ENCODE measurements around the gene EBF4.
"Not testable (repeated sequence)": the region's sequence is repeated elsewhere in the genome, so short reads cannot be mapped to it uniquely, and the experiment has no call there.

The EBF4 gene

DNA sequence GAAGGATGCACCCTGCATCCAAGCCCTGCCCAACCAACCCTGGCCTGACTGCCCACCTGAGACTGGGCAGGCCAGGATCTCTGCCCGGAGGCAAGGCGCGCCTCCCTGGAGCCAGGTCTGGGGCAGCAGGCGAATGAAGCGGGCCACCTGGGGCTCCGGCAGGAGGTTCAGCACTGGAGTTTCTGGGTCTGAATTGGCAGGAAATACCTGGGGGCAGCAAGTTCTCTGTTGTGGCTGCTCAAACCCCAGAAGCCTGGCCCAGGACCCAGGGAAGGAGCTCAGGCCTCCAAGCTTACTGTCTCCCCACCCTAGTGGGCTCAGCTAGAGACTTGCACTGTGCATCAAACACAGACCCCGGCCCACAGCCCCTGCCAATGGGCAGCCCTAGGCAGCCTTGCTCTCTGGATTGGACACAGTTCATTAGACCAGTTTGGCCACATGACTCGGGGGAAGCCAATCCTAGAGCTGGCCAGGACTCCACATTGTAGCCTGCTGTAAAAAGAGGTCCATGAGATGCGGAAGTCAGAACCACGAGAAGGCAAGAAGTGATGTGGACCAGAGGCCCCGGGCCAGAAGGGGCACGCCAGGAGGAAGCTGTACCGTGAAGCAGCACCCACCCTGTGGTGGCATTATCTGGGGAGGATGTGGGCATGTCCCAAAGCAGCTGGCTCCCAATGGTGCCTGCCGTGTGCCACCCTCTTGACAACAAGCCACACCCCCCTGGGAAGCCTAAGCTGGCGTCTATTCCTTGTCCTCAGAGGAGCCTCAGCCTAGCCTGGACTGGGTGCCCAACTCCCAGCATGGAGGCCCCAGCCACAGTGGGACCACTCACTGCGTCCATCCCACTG lies 104.8 kb downstream of the EBF4 start:
- no peak for DNase-seq

DNA sequence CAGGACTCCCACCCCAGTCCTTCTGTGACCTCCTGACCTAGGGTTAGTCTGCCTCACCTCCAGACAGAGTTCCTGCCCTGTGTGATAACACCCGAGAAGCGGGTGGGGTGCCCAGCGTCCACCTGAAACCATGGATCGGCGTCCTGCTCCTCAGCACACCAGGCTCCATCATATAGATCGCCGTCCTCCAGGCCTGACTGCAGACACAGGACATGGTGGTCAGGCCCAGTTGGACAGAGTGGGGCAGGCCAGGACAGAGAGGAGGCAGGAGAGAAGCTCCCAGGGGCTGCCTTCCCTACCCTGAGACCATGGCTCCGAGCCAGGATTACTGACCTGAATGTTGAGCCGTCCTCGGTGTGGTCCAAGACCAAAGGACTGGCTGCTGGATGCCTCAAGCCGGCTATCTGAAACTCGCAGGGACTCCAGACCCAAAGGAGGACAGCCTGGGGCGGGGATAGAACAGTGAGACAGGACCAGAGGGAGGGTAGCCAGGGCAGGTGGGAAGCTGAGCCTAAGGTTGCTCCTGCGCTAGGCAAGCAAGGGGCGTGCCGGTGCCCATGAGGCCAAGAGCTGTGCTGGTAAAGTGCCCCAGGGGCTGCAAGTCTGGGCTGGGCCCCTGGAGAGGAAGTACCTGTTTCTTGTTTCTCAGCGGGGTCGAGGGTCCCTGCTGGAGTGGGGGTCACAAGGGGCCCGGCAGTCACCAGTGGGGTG lies 105.7 kb downstream of the EBF4 start:
- DNase-seq: no peak

DNA sequence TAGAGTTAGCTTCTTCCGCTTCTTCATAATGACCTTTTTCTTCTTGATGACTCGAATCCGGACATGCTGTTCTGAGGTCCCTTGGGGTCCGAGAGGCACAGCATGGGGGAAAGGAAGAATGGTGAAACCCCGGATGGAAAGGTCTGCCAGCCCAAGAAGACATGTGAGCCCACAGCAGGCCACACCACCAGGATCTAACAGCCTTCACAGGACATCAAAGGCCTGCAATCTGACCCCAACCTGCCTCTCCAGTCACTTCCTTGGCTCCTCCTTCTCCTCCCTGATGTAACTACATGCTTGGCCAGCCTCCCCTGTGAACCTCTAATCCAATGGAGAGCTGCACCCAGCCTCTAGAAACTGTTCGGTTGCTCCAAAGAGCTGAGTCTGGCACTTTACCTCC lies 106.2 kb downstream of the EBF4 start:
- no peak for DNase-seq

DNA sequence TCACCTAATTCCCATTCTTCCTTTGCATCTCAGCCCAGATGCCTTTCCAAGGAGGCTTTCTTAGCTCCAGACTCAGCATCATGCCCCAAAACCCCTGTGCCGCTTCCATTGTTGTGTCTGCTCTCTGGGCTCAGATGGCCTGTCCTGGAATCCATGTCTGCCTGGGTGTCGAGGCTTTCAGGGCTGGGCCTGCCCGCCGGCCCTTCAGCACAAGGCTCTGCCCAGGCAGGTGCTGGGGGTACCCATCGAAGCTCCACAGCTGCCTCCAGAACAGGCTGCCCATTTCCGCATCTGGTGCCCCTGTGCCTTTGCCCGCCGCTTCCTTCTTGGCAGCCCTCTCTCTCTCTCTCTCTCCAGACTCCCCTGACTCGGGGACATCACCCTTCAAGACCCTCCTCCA lies 106.7 kb downstream of the EBF4 start:
- DNase-seq: no peak

DNA sequence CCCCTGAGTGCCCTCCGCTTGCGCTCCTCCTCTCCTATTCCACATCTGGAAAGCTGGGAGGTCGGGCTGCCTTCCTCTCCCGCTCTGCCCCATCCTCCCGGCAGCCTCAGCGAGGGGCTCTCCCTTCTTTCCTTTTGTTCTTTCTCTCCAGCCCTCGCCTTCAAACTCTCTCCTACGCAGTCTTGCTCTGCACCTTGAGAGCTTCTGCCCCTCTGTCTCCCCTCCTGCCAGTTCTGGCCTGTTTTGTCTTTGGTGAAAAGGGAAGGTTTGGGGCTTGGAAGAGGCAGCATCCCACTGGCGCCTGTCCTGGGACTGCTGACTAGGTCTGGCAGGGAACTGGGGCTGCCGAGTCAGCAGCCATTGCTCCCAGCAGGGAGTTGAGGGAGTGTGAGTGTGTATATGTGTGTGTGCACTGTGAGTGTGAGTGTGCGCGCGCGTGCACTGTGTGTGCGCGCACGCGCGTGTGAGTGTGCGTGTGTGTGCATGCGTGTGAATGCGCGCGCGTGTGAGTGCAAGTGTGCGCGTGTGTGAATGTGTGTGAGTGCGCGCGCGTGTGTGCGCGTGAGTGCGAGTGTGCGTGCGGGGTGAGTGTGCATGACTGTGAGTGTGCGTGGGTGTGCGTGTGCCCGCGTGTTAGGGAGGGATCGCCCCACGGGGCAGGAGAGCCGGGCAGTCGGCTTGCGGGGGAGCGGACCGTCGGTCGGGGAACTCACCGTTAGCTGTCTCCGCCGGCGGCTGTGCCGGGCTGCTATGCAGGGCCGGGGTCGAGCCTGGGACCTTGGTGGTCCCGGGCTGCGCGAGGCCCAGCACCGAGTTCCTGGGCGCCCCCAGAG lies 107.3 kb downstream of the EBF4 start:
- no peak for DNase-seq

DNA sequence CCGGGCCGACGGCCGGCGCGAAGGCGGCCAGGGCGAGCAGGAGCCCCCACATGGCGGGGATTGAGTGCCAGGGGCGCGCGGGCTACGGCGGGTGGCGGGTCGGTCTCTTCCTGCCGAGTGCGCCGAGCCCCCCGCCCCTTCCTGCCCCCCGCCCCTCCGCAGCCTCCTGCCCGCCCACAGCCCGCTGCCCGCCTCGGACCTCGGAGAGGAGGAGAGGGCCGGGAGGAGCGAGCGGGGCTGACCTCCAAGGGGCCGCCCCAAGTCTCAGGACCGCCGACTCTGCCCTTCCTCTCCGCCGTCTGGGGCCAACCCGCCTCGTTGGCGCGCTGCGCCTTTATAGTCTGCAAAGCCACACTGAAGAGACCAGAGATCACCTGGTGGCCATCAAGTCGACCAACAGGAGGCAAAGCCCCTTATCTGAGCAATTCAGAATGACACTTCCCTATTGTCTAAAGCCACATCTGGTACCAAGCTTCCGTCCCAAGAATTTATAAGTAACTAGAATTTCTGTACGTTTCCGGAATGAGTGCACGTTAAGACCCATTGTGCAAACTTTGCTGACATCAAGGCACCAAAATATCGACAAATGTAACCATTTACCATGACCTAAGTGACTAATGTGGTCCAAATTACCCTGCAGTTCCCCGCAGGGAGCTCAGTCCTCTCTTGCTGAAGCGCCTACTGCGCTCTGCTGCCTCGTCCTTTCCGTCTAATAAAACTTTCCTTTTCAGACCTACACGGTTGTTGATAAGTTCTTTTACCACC lies 108.1 kb downstream of the EBF4 start, which contains the start of gene CPXM1:
Gene CPXM1 (minus strand): TSS at position 107 of the 765 bp plus-strand sequence. CDS start 55 bp downstream, at position 52.
- DNase-seq: no peak

DNA sequence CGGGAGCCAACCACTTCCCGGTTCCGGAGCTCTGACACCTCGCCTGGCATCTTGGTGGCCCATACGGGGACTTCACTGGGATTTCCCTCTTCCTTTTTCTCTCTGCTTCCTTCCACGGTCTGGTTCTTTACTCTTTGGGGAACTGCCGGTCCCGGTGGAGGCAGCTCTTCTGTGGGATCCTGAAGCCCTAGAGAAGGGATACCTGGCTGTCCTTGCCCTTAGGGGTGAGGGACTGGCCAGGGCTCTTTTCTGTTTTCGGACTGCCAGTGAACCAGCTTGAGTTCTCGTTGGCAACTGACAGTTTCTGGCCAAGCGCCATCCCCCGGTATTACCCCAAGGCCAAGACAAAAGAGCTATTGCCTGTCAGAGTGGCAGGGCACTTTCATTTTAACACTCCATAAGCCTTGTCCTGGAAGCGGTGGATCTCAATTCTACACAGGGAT lies 108.7 kb downstream of the EBF4 start:
- DNase-seq: no peak

DNA sequence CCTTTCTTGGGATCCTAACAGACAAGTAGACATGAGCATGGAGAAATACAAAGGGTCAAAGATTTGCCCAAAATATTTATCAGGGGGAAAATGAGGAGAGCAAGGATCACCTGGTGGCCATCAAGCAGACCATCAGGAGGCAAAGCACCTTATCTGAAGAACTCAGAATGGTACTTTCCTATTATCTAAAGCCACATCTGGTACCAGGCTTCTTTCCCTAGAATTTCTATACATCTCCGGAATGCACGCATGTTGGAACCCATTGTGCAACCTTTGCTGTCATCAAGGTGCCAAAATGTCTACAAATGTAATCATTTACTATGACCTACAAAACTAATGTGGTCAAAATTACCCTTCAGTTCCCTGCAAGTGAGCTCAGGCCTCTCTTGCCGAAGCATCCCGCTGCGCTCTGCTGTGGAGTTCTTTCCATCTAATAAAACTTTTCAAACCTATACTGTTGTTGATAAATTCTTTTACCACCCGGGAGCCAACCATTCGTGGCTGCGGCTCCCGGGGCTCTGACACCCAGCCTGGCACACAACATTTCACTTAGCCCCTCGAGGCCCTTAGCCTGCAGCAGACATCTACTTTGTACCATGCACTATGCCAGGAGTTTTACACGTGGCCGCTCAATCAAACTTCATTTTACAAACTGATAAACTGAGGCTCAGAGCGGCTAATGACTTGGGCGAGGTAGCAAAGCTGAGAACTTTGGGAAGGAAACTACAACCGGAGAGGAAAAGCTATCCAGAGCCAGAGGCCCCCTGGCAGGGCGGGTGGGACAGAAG lies 111.7 kb downstream of the EBF4 start:
- DNase-seq: no peak

DNA sequence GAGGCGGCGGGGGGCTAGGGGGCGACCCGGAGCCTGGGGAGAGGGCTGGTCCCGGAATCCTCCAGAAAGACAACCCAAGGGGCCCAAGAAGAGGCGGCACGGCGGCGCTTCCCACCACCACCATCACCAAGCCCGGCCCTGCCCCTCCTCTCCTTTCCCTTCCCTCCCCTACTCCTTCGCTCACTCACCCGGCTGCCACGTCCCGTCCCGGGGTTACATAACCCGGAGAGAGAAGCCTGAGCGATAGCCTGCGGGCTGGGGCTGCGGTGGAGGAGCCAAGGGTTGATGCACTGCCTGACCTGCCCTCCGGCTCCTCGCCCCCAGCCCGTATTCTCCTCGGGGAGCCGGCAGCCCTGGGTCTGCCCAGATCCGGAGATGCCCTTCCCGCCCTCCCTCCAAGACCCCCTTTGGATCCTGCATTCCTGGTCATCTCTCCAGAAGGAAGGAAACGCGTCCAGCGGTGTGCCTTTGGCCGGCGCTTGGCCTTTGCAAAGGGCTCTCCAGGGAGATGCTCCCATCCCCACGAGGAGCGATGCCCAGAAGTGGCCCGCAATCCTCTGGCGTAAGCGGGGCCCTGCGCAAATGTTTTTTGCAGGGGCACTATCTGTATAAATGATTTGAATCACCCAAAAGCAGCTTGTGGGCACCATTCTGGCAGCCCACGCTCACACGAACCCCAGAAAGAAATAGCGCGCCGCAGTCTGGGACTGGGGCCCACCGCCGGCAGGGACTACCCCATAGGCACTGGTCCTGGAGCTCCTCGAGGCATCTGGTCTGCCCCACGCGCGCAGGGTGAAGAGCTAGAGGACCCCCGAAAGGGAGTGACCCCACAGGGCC lies 112.5 kb downstream of the EBF4 start:
- no peak for DNase-seq

DNA sequence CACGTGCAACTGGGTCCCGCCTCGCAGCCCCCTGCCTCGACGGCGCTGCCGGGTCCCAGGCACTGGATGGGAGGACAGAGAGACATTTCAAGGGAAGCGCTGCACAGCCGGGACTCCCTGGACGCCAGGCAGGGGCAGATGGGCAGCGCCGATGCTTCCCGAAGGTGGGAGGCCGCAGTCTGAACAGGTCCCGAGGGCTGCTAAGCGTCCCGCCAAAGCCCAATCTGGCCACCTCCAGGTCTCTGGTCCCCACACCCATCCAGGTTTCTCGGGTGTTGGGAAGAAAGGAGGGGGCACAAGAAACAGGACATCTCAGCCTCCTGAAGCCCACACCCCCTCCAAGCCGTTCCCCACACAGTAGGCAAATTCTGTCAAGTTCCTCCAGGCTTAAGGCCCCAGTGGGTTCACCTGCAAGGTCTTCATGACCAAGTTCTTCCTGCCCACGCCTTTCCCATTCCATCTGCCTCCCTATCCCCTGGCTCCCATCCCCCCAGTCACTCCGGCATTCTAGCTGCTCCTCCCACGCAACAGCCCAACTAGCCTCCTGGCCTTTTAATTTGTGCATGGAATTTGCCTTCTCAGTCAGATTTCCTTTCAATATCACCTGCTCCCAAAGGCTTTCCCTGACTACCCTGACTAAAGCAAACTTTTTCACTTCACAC lies 113.2 kb downstream of the EBF4 start:
- no peak for DNase-seq

DNA sequence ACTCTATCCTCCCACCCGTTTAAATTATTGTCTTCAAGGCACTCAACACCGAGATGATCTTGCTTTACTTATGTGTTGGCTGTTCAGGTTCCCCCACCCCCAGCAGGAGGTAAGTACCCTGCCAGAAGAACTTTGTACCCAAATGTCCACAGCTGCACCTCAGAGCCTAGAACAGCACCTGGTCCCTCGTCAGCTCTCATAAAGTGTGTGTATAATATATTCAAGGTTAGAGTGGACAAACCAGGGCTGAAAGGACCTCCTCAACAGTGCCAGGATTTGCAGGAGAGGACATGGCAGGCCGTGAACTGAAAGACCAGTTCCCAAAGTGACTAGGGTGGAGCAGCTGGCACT lies 113.7 kb downstream of the EBF4 start:
- DNase-seq: no peak

DNA sequence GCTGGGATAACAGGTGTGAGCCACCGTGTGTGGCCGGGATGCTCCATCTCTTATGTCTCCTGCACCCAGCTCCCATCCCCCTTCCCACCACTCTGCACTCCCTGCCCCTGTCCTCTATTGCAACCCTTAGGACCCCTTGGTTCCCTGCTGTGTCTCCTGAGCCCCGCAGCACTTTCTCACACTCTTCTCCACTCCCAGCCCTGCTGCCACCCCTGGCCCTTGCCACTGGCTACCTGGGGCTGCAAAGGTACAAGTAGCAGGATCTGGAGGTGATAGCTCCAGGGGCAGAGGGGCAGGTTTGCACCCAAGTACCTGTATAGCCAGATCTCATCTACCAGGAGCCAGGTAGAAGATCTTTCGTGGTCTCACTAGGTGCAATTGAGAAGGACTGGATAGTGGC lies 114.4 kb downstream of the EBF4 start:
- no peak for DNase-seq

DNA sequence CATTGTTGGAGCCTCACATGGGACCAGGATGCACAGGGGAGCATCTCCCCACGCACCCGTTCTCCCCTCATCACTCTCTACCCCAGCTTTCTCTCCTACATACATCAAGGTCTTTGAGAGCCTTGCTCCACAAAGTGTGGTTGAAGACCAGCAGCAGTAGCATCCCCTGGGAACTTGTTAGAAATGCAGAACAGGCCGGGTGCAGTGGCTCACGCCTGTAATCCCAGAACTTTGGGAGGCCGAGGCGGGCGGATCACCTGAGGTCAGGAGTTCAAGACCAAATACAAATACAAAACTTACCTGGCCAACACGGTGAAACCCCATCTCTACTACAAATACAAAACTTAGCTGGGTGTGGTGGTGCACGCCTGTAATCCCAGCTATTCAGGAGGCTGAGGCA lies 115.3 kb downstream of the EBF4 start:
- DNase-seq: not testable (repeated sequence)

DNA sequence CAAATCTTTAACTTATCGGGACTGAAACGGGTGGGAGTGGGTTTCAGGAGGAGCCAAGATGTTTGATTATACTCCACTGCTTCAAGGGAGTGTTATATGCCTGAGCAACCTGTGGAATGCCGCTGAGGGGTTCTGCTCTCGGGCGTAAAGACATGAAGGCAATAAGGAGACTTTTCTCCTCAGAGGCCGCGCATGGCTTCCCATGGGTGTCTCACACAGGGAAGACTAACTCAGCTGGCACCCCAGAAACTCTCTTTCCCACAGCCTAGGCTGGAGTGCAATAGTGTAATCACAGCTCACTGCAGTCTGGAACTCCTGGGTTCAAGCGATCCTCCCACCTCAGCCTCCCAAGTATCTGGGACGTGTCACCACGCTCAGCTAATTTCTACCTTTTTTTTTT lies 117.1 kb downstream of the EBF4 start:
- DNase-seq: no peak

All from cerebellar nuclear complex (tissue), 1 donor.